DMS 273 (cell line): ENCODE measurements around the gene CELA3B.

Source experiments
- DNase-seq: peaks from one replicate; lab custom pipeline; 2025; ENCODE audit not compliant: unreplicated experiment; lab: John Stamatoyannopoulos, UW

Gene CELA3B

GRCh38 chr1:21976703-21977239 is at the start of gene CELA3B:
CELA3B (plus strand) TSS chr1:21977022; CDS start chr1:21977040, 18 bp downstream.
- peak; percentile 25 for DNase-seq

- no peak for DNase-seq
Observed at GRCh38 chr1:21927533-21928237, 49.1 kb upstream of the CELA3B start.

GRCh38 chr1:21930080-21930571 is 46.7 kb upstream of the CELA3B start:
- DNase-seq, result no peak

- no peak for DNase-seq
Observed at GRCh38 chr1:21930629-21931170, 46.1 kb upstream of the CELA3B start.

- DNase-seq, result no peak
Observed at GRCh38 chr1:21931171-21932093, 45.4 kb upstream of the CELA3B start.

GRCh38 chr1:21932127-21932526 is 44.7 kb upstream of the CELA3B start:
- no peak for DNase-seq

GRCh38 chr1:21933397-21934248 is 43.2 kb upstream of the CELA3B start:
- peak; percentile 80 for DNase-seq

GRCh38 chr1:21935393-21935804 is 41.4 kb upstream of the CELA3B start:
- no peak for DNase-seq

GRCh38 chr1:21935891-21936365 is 40.9 kb upstream of the CELA3B start:
- DNase-seq, result peak; percentile 45

- peak; percentile 49 for DNase-seq
Observed at GRCh38 chr1:21936366-21937031, 40.3 kb upstream of the CELA3B start.

GRCh38 chr1:21937034-21937371 is 39.8 kb upstream of the CELA3B start, which contains the start of gene HSPG2:
HSPG2 (minus strand) TSS chr1:21937310; CDS start chr1:21937217, 93 bp downstream.
- no peak for DNase-seq

GRCh38 chr1:21937372-21938121 is 39.3 kb upstream of the CELA3B start:
- DNase-seq, result peak; percentile 94

- no peak for DNase-seq
Observed at GRCh38 chr1:21938732-21939538, 37.9 kb upstream of the CELA3B start.

GRCh38 chr1:21939650-21940374 is 37.0 kb upstream of the CELA3B start:
- DNase-seq, result peak; percentile 88

- no peak for DNase-seq
Observed at GRCh38 chr1:21940492-21940891, 36.3 kb upstream of the CELA3B start.

GRCh38 chr1:21941370-21941769 is 35.5 kb upstream of the CELA3B start:
- no peak for DNase-seq

GRCh38 chr1:21942464-21942863 is 34.4 kb upstream of the CELA3B start:
- DNase-seq, result no peak
